ENCODE measurements around the gene BABAM2.

DNA sequence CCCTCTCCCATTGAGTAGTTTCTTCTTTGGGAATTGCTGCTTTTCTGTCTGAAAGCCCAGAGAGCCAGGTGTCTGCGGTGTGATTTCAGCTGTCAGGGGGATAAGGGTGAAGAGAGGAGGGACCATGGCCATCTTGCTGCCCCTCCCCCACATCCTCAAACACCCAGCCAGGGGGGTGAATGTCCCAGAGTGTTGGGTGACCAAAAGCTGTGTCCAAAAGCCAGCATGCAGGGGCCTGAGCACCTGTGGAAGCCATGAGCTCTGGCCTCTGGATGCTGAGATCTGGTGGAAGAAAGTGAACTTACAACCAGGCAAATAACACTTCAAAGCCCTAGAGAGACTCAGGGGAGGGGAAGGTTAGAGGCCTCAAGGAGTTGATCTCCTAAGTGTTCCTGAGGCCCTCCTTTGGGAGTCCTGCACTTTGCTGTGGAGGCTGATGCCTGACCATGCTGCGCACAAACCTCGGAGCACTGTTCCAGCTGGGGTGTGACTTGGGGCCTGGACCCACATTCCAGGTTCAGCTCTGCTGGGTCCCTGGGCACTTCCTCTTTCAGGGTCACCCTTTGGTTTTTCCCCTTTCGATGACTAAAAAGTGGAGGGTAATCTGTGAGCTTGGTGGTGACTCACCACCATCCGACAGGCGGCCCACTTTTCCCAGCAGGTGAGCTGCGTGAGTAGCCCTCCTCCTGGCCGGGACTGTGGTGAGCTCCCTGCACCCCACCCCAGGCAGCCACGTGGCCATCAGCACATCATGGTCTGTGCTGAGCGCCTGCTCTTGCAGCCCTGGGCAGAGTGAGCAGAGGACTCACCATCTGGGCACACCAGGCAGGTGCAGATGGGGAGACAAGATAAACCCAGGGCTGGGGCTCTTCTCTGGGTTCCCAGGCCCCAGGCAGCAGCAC lies 435.3 kb downstream of the BABAM2 start:
- TF ChIP-seq, protein P1, sequence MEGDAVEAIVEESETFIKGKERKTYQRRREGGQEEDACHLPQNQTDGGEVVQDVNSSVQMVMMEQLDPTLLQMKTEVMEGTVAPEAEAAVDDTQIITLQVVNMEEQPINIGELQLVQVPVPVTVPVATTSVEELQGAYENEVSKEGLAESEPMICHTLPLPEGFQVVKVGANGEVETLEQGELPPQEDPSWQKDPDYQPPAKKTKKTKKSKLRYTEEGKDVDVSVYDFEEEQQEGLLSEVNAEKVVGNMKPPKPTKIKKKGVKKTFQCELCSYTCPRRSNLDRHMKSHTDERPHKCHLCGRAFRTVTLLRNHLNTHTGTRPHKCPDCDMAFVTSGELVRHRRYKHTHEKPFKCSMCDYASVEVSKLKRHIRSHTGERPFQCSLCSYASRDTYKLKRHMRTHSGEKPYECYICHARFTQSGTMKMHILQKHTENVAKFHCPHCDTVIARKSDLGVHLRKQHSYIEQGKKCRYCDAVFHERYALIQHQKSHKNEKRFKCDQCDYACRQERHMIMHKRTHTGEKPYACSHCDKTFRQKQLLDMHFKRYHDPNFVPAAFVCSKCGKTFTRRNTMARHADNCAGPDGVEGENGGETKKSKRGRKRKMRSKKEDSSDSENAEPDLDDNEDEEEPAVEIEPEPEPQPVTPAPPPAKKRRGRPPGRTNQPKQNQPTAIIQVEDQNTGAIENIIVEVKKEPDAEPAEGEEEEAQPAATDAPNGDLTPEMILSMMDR (IDR thresholded peaks at IDR 0.05), result no peak
- TF ChIP-seq POLR2A (IDR thresholded peaks at IDR 0.05), result no peak

All from sigmoid colon (tissue), 3 donors.